Choroid plexus epithelial cell (primary cell): ENCODE measurements around the gene ANKEF1.
A peak's percentile ranks its signal among the peaks of the same experiment; 100 is the strongest.
"Not testable (repeated sequence)": the region's sequence is repeated elsewhere in the genome, so short reads cannot be mapped to it uniquely, and the experiment has no call there.

Experiments
- DNase-seq: peaks from one replicate; pipeline ENCODE4 v3.0.0-alpha.2; 2010; ENCODE audit warnings: low read depth
- H3K4me3 ChIP-seq: 2 replicates; pipeline ENCODE4 v1.5.1; 2011; ENCODE audit warnings: low read depth, mild to moderate bottlenecking, control low read depth, low read length, moderate library complexity
- CTCF ChIP-seq: conservative IDR thresholded peaks from 2 replicates; pipeline ENCODE4 v1.5.1; 2011; ENCODE audit warnings: low read depth, mild to moderate bottlenecking, control low read depth, inconsistent platforms, low read length, moderate library complexity

The ANKEF1 gene

DNA sequence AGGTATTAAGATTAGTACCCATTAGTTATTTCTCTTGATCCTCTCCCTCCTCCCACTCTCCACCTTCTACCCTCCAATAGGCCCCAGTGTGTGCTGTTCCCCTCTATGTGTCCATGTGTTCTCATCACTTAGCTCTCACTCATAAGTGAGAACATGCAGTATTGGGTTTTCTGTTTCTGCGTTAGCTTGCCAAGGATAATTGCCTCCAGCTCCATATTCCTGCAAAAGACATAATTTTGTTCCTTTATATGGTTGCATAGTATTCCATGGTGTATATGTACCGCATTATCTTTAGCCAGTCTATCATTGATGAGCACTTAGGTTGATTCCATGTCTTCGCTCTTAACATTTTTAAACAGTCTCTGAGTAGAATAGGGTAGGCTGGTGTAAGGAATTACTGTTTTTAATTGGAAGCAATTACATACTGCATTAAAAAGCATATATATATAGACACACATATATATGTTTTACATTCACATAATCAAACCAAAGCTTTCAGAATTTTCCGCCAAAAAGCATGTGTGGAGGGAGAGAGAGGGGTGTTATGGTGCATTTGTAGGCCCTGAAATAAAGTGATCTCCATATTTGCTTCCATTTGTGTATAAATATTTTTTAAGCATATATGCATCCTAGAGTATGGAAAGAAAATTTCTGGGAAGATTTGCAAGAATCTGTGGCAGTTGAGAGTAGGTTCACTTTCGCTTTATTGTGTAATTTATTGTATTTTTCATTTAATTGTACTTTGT lies 709 bp upstream of the ANKEF1 start:
- TF ChIP-seq CTCF, result no peak
- no peak for DNase-seq

GRCh38 chr20:10036321-10036720 lies 1.5 kb downstream of the ANKEF1 start:
- H3K4me3 ChIP-seq, DNase-seq: not testable (repeated sequence)

More for the DNA sequence above, 709 bp upstream of the ANKEF1 start:
- H3K4me3 ChIP-seq, result no peak overlapping the region

DNA sequence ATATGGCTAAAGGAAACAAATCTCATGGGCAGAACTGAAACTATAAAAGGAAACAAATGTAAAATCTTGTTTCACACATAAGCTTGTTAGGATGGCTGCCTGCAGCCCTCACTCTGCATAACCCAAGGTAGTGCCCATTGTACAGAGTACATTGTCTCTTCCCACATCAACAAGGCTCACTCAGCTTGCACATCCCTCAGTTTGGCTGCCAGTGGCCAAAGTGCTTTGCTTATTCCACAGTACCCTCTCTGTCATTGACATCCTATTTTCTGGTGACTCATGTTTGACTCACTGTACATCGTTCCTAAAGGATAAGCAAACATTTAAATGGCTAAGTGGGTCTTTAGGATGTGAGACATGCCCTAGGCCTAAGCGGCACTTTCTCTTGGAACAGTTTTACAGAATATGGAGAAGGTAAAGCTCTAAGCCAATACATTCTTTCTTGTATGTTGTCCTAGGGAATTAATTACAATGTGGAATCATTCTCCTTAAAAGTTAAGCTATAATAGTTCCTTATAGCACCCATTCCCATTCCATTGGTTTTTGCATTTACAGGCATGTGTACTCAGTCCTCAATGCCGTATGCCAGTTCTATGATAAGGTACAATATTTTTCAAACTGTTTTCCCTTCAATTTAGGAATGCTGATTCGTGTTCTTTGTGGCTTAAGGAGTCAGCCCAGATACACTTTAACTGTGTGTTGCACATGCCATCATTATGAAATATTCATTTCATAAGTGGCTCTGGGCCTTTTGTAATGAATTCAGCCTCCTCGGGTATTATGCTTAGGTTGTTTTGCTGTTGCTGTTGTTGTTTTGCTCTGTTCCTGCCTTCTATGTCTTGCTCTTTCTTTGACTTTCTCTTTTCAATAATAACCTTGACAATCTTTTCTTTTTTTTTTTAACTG lies 5.5 kb downstream of the ANKEF1 start:
- peak; percentile 31 for DNase-seq
- no peak overlapping the region for H3K4me3 ChIP-seq
- TF ChIP-seq CTCF, result no peak

GRCh38 chr20:10042086-10042485 lies 7.3 kb downstream of the ANKEF1 start:
- DNase-seq, result no peak
- H3K4me3 ChIP-seq, result no peak overlapping the region
- no peak for TF ChIP-seq CTCF

DNA sequence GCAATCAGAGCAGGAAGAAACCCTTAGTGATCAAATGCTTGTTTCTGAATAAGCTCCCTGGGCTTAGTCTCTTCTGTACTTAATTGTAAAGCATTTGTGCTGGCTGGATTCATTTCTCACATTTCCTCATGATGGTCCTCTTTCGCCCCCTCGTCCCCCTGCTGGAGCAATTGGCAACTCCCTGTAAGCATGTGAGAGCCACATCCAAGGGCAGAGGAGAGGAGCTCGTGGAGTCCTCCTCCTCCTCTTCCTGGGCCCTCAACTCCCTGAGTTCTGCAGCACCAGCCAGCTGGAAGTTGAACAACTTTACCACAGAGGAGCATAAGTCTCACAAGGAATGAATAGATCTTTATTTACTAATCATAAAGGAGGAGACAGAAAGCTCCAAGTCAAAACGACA lies 12.6 kb downstream of the ANKEF1 start:
- peak; percentile 36 for TF ChIP-seq CTCF
- DNase-seq, result peak; percentile 16
- H3K4me3 ChIP-seq, result no peak overlapping the region

DNA sequence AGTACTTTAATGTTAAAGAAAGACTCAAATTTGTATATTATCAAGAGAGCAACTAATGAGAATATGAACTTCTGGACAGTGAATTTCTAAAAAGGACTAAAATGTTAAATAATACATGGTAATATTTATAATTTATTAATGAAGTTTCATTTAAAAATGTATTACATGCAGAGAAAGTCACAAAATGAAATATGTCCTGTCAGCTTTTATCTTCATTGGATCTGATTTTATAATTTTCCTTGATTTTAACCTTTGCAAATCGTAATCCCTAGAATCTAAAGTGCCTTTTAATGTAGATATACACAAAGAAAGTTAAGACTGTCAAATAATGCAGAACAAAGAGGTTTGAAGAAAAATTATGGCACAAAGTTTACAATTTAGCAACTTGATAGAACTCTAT lies 16.4 kb downstream of the ANKEF1 start:
- no peak for DNase-seq
- no peak overlapping the region for H3K4me3 ChIP-seq
- no peak for TF ChIP-seq CTCF

GRCh38 chr20:10059006-10059405 lies 24.2 kb downstream of the ANKEF1 start:
- H3K4me3 ChIP-seq, result no peak overlapping the region
- no peak for TF ChIP-seq CTCF
- no peak for DNase-seq
